Neuron (in vitro differentiated cells): ENCODE results near the gene SERINC3.

Experiments used
- H2AFZ ChIP-seq: one replicate; pipeline ENCODE4 v1.6.1; 2013; ENCODE audit warnings: low read depth, mild to moderate bottlenecking, inconsistent platforms, low read length, moderate library complexity
- H3K27me3 ChIP-seq: one replicate; pipeline ENCODE4 v1.6.1; 2013; ENCODE audit warnings: low read length; ENCODE audit not compliant: insufficient read depth
- H3K36me3 ChIP-seq: one replicate; pipeline ENCODE4 v1.6.1; 2013; ENCODE audit warnings: low read length; ENCODE audit not compliant: insufficient read depth
- H3K4me1 ChIP-seq: one replicate; pipeline ENCODE4 v1.6.1; 2013; ENCODE audit warnings: low read length; ENCODE audit not compliant: insufficient read depth
- H3K4me3 ChIP-seq: 2 replicates; pipeline ENCODE4 v1.5.1; 2013; ENCODE audit warnings: mild to moderate bottlenecking, low read length, moderate library complexity
- H3K9me3 ChIP-seq: one replicate; pipeline ENCODE4 v1.6.1; 2013; ENCODE audit warnings: low read length

SERINC3 gene

DNA sequence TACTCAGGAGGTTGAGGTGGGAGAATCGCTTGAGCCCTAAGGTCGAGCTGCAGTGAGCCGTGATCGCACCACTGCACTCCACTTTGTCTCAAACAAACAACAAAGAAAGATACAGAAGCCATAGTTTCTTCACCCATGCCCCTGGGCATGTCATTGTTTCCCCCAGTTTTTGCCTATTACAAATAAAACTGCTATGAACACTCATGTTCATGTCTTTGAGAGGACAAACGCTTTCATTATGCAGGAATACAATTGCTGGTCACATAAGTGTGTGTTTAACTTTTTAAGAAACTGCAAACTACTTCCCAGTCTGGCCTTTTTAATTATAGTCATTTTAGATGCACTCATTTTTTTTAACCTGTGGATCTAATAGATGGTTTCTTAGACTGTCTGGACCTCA, 58.4 kb downstream of the SERINC3 start:
- Histone ChIP-seq H3K36me3 (no peaks in the 10 kb centered on the region), H2AFZ (no peak overlapping the region), H3K4me1 (peaks cover 3% of the 10 kb centered on the region), H3K4me3 (no peak overlapping the region), H3K9me3 (no peaks in the 10 kb centered on the region), H3K27me3 (no peaks in the 10 kb centered on the region)

DNA sequence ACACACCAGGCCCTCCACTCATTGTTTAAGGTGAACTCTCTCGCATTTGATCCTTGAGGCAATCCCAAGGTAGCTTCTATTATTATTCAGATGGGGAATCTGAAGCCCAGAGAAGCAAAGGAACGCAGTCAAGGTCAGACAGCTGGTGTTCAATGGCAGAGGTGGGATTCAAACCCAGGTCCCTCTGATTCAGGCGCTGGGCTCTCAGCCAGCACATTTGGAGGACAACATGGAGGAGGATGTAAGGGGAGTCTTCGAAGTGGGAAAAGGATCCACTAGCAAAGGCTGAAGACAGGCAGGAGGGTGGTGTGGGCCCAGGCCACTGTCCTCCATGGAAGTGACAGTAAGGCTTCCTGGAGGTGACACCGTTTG, 60.1 kb downstream of the SERINC3 start:
- Histone ChIP-seq H2AFZ (no peak overlapping the region), H3K27me3 (no peaks in the 10 kb centered on the region), H3K9me3 (no peaks in the 10 kb centered on the region), H3K36me3 (no peaks in the 10 kb centered on the region), H3K4me3 (no peak overlapping the region), H3K4me1 (peaks cover 3% of the 10 kb centered on the region)

DNA sequence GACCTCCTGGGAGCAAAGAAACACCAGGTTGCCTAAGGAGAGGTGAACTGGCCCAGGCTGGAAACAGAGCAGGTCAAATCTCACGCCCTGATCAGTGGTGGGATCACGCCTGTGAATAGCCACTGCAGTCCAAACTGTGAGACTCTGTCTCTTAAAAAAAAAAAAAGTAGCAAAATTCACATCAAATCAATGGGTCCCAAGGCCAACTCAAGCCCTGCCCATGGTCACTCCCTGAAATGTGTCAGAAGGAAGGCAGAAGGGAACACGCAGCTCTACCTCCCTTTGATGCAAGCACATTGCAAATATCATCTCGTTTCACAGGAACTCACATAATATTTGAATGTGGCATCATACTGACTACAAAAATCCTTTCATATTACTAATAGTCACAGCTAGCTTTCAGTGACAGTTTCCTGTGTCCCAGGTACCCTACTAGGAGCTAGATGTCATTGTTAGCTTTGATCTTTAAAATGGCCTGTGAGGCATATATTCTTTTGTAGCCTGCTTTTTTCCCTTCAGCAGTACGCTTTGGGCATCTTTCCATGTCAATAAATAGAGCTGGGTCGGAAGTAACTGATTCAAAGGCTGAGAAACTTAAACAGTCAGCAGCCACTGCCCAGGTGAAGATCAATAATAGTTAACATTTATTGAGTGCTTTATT, 60.6 kb downstream of the SERINC3 start:
- no peaks in the 10 kb centered on the region for H3K36me3 ChIP-seq
- H3K4me1 ChIP-seq = peaks cover 3% of the 10 kb centered on the region
- peak overlapping the region; percentile 55 for H2AFZ ChIP-seq
- no peaks in the 10 kb centered on the region for H3K27me3 ChIP-seq
- H3K4me3 ChIP-seq = no peak overlapping the region
- H3K9me3 ChIP-seq = no peaks in the 10 kb centered on the region

DNA sequence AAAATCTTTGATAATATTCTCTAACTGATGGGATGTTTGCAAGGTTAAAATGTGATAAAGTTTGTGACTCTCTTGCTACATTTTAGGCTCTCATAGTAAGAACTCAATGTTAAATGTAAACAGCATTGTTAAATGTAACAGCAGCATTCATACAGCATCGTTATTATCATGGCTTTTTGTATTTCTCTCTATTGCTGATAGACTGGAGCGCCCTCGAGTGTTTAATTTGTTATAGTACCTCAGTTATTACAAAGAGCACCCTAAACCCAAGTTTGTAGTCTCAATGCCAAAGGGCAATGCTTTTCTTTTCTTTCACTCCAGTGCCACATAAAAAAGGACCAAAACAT, 61.1 kb downstream of the SERINC3 start:
- Histone ChIP-seq H3K4me3 (no peak overlapping the region), H3K27me3 (no peaks in the 10 kb centered on the region)

DNA sequence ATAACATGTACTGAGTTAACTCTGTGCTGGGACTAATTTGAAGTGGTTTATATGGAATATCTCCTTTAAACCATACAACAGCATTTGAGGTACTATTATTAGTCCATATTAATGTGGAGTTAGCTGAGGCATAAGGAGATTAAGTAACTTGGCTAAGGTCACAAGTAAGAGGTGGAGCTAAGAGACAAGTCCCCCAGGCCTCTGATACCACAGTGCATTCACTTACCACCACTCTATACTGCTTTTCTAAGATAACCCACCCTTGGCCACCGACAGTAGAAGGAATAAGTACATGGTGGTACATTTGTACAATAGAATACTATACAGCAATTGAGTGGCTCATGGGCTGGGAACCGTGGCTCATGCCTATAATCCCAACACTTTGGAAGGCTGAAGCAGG, 62.6 kb downstream of the SERINC3 start:
- peaks cover 3% of the 10 kb centered on the region for H3K4me1 ChIP-seq
- no peaks in the 10 kb centered on the region for H3K27me3 ChIP-seq
- no peak overlapping the region for H2AFZ ChIP-seq
- H3K4me3 ChIP-seq = no peak overlapping the region
- H3K36me3 ChIP-seq = no peaks in the 10 kb centered on the region
- no peaks in the 10 kb centered on the region for H3K9me3 ChIP-seq

More for the DNA sequence above, 61.1 kb downstream of the SERINC3 start:
- Histone ChIP-seq H3K36me3 (no peaks in the 10 kb centered on the region), H3K9me3 (no peaks in the 10 kb centered on the region), H2AFZ (peak overlapping the region; percentile 55), H3K4me1 (peaks cover 3% of the 10 kb centered on the region)

DNA sequence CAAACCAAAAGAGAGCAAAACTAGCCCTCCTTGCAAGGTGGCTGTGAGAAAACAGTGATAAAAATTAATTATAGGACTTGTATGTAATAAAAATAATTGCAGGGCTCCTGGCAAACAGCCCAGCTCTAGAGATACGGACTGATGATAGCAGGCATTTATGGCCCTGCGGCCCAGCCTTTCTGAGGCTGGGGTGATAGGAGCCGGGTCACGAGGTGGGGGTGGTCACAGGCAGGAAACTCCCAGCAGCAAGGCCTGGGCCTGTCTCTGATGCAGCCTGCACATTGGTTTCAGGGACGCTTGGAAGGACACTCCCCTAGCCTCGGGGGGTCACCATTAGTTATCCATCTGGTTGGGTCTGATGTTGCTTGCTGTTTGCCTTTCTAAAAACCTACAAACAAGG, 64.9 kb downstream of the SERINC3 start:
- no peaks in the 10 kb centered on the region for H3K27me3 ChIP-seq
- no peak overlapping the region for H3K4me3 ChIP-seq
- H3K36me3 ChIP-seq = no peaks in the 10 kb centered on the region
- H2AFZ ChIP-seq = no peak overlapping the region
- H3K9me3 ChIP-seq = no peaks in the 10 kb centered on the region
- H3K4me1 ChIP-seq = peaks cover 3% of the 10 kb centered on the region

DNA sequence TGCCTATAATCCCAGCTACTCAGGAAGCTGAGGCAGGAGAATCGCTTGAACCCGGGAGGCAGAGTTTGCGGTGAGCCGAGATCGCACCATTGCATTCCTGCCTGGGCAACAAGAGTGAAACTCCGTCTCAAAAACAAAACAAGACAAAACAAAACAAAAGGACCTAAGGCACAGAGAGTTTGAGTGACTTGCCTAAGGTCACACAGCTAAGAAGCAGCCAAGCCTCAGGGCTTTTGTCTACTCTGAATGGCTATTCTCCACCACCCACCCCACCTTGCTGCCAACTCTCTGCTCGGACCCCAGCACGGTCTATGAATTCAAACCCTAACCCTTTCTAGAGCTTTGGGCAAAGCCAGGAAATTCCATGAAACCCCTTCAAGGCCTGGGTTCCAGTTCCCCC, 65.3 kb downstream of the SERINC3 start:
- Histone ChIP-seq H3K27me3 (no peaks in the 10 kb centered on the region), H3K9me3 (no peaks in the 10 kb centered on the region), H3K4me1 (peaks cover 3% of the 10 kb centered on the region), H3K4me3 (no peak overlapping the region), H3K36me3 (no peaks in the 10 kb centered on the region), H2AFZ (no peak overlapping the region)

DNA sequence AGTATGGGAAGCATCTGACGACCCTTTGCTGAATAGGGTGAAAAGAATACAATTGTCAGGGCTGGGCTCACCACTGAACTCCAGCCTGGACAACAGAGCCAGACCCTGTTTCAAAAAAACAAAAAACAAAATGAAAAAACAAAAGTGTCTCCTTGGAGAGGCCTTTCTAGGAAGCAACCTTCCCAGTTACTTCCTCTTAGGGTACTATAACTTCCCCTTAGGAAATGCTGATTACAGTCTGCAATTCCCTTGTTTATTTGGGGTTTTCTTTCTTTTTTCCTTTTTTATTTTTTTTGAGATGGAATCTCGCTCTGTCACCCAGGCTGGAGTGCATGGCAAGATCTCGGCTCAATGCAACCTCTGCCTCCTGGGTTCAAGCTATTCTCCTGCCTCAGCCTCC, 66.7 kb downstream of the SERINC3 start:
- no peak overlapping the region for H3K4me3 ChIP-seq
- no peaks in the 10 kb centered on the region for H3K4me1 ChIP-seq
- H3K9me3 ChIP-seq = no peaks in the 10 kb centered on the region
- no peak overlapping the region for H2AFZ ChIP-seq
- no peaks in the 10 kb centered on the region for H3K36me3 ChIP-seq
- H3K27me3 ChIP-seq = no peaks in the 10 kb centered on the region

DNA sequence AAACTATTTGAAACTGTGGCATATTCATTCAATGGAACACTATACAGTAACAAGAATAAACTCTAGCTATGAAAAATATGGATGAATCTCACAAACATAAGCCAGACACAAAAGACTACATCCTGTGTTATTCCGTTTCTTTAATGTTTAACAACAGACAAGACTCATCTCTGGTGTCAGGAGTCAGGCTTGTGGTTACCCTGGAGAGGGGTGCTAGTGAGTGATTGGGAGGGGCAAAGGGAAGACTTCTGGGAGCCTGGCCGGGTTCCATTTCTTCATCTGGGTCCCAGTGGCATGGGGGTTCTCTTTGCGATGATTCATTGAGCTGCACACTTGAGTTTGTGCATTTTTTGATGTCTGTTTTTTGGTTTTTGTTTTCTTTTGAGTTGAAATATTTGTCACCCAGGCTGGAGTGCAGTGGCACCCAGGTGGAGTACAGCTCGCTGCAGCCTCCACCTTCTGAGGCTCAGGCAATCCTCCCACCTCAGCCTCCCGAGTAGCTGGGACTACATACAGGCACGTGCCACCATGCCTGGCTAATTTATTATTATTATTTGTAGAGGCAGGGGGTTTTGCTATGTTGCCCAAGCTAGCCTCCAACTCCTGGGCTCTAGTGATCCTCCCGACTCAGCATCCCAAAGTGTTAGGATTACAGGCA, 67.4 kb downstream of the SERINC3 start:
- no peak overlapping the region for H3K4me3 ChIP-seq
- H3K9me3 ChIP-seq = no peaks in the 10 kb centered on the region
- no peaks in the 10 kb centered on the region for H3K27me3 ChIP-seq
- H3K36me3 ChIP-seq = no peaks in the 10 kb centered on the region
- no peaks in the 10 kb centered on the region for H3K4me1 ChIP-seq
- no peak overlapping the region for H2AFZ ChIP-seq

DNA sequence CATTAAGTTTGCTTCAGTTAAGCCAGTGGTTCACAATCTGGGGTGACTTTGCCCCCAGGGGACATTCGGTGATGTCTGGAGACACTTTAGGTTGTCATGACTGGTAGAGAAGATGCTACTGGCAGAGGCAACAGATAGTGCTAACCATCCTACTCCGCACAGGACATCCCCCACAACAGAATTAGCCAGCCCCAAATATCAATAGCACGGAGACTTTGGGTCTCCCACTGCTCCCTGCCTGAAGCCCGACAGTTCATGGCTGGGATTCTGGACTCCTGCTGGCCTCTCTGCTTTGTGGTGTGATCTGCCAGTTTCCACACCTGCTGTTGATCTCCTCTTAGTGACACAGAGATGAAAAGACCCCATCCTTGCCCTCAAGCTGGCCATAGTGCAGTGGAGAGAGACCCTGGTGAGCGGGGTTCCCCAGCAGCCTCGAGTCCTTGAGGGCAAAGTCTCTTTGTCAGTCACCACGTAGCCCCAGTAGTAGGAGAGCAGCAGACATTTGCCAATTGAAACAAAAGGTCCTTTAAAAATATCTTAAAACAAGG, 70.9 kb downstream of the SERINC3 start:
- H3K27me3 ChIP-seq = no peaks in the 10 kb centered on the region
- H3K9me3 ChIP-seq = no peaks in the 10 kb centered on the region
- no peak overlapping the region for H2AFZ ChIP-seq
- no peaks in the 10 kb centered on the region for H3K4me1 ChIP-seq
- H3K36me3 ChIP-seq = no peaks in the 10 kb centered on the region
- H3K4me3 ChIP-seq = no peak overlapping the region

DNA sequence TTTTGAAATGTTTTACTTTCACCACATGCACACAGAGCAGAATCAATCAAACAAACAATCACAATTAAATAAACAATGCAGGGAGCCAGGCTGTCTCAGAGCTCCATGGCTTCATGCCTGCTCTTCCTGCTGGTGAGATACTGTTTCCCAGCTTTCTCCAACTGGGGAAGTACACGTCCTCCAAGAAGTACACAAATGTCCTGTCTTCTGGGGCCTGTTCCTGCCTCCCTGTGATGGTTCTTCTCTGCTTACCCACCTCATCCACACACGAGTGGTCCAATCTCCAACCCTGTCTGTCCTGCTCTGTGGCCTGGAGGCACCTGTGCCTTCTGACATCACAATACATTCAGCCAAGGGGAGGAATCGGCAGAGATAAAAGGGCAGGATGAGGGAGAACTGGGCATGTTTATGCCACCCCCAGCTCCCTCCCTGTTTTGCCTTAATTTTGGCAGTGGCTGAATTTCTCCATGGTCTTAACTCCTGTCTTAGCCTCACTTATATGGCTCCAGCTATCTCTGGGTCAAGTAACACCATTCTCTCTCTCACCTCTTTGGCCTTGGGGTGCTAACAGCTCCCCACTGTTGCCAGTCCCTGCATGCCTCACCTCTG, 71.5 kb downstream of the SERINC3 start:
- Histone ChIP-seq H2AFZ (no peak overlapping the region), H3K27me3 (no peaks in the 10 kb centered on the region), H3K9me3 (no peaks in the 10 kb centered on the region), H3K36me3 (no peaks in the 10 kb centered on the region), H3K4me1 (no peaks in the 10 kb centered on the region), H3K4me3 (no peak overlapping the region)

DNA sequence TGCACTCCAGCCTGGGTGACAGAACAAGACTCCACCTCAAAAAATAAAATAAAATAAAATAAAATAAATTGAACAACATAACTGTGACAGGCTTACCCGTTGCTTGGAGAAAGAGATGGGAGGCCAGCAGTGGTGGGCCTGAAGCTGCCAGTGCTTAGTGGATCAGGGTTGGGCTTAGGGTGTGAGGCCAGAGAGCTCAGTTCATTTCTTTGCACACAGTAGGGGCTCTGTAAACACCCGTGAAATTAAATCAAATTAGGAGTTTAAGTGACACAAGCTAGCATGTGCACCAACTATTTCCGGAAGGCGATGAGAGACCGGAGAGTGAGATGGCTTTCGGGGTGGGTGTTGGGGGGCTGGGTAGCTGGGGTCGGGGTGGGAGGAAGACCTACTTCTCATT, 72.0 kb downstream of the SERINC3 start:
- no peak overlapping the region for H2AFZ ChIP-seq
- H3K9me3 ChIP-seq = no peaks in the 10 kb centered on the region
- H3K27me3 ChIP-seq = no peaks in the 10 kb centered on the region
- H3K4me3 ChIP-seq = no peak overlapping the region
- no peaks in the 10 kb centered on the region for H3K4me1 ChIP-seq
- no peaks in the 10 kb centered on the region for H3K36me3 ChIP-seq

DNA sequence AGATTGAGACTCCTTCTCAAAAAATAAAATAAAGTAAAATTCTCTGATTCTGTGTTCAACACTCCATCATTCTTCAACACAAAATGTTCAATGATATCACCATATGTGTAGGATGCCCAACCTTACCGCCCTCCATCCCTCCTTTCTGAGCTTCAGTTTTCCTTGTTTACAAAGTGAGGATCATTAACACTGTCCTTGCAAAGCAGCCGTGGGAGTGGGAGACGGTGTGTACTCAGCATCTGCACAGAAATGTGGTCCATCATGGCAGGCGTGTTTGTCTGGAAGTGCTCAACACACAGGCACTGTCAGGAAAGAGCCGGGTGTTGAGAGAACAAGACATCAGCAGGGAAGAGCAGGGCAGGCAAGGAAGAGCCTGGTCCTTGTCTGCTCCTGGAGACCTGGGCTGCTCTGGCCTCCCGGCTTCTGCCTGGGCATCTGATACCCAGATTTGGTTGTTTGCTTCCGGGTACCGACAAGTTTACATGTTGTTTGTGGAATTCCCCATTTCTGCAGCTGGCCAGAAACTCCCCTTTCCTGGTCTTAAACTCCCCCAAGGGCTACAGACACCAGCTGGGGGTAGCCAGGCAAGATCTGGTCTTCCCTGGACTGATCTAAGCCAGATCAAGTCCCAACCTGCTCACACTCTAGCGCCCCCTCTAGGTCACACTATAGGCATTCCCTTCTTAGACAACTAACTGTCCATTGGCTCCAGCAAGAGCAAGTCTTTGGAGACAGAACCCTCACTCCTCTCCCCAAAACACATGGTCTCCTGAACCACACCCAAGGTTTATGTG, 72.9 kb downstream of the SERINC3 start:
- no peaks in the 10 kb centered on the region for H3K27me3 ChIP-seq
- no peak overlapping the region for H2AFZ ChIP-seq
- no peaks in the 10 kb centered on the region for H3K9me3 ChIP-seq
- H3K36me3 ChIP-seq = no peaks in the 10 kb centered on the region
- H3K4me1 ChIP-seq = no peaks in the 10 kb centered on the region
- H3K4me3 ChIP-seq = no peak overlapping the region
